Activated CD8-positive, alpha-beta memory T cell treated with anti-CD3 and anti-CD28 coated beads, Interleukin-2, amount 50 U/mL, for 24 hours (primary cell): Measurements from ENCODE around the gene SPACA6.

Experiments used
- DNase-seq: peaks from one replicate; pipeline ENCODE4 v3.0.0-alpha.2; 2020; ENCODE audit errors: extremely low read depth

Gene SPACA6

DNA sequence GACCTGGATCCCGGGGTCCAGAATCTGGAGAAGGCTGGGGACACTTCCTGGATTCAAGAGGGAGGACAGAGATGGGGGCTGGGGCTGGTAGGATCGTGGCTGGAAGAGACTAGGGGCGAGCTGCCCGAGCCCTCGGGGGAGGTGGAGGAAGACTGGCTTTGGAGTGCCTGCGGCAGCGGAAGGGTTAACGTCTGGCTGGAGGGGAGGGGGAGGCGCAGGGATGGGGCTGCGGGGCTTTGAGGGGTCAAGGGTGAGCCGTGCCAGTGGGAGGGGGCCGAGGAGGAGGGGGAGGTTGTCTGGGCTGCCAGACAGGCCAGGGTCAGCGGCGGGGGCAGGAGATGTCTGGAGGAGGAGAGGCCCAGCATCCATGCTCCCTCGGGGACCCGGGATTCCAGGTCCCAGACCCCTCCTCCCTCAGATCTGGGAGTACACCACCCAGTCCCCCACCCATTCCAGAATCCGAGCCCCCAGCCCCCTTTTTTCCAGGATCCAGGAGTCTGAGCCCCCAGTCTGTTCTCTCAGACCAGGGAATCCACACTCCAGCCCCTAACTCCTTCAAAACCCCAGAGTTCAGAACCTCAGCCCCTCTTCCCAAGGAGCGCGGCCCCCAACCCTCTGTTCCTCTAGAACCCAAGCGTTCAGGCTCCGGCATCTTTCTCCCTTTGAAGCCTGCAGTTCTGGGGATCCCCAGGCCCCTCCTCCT lies 3.2 kb upstream of the SPACA6 start:
- DNase-seq = no peak

GRCh38 chr19:51690454-51691073 lies 2.6 kb upstream of the SPACA6 start:
- DNase-seq = no peak

GRCh38 chr19:51691074-51691583 lies 2.0 kb upstream of the SPACA6 start:
- no peak for DNase-seq

DNA sequence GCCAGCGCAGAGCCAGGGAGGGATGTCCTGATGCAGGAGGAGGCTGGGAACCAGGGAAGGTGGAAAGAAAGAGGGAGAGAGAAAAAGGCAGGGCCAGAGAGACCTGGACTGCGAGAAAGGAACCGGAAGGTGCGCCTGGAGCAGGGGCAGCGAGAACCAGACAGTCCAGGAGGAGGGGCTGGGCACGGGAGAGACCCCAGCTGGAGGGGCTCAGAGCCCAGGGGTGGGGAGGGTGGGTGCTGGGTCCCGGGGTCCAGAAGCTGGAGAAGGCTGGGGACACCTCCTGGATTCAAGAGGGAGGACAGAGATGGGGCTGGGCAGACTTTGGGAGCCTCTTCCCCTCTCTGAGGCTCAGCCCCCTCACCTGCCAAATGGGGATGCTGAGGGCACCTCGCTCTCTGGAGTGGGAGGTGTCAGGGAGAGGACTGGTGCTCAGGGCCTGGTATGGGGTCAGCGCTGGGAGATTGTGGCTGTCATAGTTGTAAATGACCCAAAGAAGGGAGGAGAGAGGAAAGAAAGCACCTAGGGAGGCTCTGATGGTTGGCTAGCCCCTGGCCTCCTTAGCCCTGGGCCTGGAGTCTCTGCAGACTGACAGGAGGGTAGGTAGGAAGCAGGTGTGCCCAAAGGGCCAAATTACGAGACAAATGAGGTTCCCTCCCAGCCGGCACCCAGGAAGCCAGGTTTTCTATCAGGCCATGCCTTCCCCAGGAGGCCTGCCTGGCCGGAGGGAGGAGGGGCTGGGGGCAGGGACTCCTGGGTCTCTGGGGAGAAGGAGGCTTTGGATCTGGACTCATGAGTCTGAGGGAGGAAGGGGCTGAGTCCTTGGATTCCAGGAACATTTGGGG lies 1.3 kb upstream of the SPACA6 start:
- no peak for DNase-seq

- DNase-seq = no peak
Observed at GRCh38 chr19:51692468-51692867, 662 bp upstream of the SPACA6 start.

DNA sequence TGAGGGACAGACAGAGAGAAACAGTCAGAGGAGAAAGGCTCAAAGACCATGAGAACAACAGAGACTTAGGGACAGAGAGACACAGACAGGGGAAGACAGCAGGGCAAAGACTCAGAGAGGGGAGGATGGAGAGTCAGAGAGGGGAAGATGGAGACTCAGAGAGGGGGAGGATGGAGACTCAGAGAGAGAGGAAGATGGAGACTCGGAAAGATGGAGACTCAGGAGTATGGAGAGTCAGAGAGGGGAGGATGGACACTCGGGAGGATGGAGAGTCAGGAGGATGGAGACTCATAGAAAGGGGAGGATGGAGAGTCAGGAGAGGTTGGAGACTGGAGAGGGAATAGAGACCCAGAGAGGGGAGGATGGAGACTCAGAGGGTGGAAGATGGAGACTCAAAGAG lies 689 bp downstream of the SPACA6 start:
- no peak for DNase-seq

GRCh38 chr19:51694318-51695085 lies 1.4 kb downstream of the SPACA6 start:
- DNase-seq = no peak

DNA sequence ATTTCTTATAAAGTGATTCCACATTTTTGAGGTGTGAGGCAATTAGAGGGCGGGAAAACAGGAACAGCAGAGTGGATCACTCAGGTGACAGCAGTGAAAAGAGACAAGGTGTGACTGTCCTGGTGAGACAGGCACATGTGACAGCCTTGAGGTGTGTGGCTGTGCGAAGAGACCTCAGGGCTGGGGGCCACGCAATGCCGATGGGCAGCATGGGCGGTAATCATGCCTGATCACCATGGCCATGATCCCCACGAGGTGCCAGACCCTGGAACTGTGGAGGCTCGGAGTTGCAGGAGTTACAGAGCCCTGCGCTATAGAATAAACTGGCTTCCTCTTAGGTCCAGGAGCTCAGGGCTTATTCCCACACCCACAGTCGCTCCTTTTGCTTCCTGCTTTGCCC lies 2.0 kb downstream of the SPACA6 start:
- DNase-seq = no peak

- no peak for DNase-seq
Observed at GRCh38 chr19:51695702-51696315, 2.7 kb downstream of the SPACA6 start.

- DNase-seq = no peak
Observed at GRCh38 chr19:51696606-51697005, 3.5 kb downstream of the SPACA6 start.

DNA sequence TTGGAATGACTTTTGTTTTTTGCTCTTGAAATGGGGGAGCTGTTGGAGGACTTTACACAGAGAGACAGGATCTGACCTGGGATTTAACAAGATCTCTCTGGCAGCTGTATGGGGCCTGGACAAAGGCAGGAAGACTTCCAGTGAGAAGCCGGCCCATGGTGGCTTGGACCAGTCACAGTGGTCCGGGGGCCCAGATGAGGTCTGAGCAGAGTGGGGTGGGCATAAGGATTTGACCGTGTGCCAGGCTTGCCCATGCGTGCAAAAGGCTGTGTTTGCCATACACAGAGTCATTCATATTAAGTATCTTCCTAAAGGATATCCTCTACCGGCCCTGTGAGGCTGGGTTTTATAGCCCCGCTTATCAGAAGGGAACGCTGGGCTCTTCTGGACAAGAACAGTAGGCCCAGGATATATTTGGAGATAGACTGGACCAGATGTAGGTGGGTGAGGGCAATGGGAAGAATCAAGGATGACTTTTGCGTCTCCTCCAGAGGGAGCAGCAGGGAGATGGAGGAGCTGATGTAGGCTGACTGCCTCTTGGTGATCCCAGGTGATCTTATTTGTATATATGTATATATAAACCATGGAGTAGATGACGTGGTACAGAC lies 4.1 kb downstream of the SPACA6 start:
- DNase-seq = no peak

DNA sequence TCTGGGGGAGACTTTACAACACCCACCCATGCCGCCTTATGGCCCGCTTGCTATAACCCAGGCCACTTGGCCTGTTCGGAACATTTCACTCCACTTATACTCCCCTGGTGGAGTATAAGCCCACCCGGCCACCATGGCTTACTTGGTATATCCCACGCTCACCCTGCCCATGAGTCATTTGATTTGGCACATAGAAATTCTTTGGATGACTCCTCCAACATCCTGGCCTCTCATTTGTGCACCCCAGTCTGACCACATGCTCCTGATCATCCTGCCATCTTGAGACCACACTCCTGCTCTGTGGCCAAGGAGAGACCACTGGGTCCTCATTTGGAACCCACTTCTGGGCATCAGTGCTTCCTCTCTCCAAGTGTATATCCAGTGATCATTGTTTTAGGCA lies 5.2 kb downstream of the SPACA6 start:
- no peak for DNase-seq

DNA sequence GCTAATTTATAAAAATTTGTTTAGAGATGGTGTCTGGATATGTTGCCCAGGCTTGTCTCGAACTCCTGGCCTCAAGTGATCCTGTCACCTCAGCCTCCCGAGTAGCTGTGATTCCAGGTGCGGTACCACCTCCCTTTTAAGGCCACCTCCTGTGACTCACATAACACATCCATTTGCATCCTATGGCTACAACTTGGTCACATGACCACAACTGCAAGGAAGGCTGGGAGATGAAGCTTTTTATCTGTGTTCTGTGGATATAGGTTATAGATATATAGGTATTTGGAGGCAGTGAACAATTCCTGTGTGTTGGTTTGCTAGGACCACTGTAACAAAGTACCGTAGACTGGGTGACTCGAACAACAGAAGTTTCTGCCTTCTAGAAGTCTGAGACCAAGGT lies 6.0 kb downstream of the SPACA6 start:
- DNase-seq = no peak

- DNase-seq = no peak
Observed at GRCh38 chr19:51701468-51702100, 8.5 kb downstream of the SPACA6 start.

- DNase-seq = no peak
Observed at GRCh38 chr19:51702103-51702824, 9.1 kb downstream of the SPACA6 start.

GRCh38 chr19:51702825-51703574 lies 9.9 kb downstream of the SPACA6 start:
- no peak for DNase-seq

- peak; percentile 90 for DNase-seq
Observed at GRCh38 chr19:51703575-51704515, 10.7 kb downstream of the SPACA6 start.

DNA sequence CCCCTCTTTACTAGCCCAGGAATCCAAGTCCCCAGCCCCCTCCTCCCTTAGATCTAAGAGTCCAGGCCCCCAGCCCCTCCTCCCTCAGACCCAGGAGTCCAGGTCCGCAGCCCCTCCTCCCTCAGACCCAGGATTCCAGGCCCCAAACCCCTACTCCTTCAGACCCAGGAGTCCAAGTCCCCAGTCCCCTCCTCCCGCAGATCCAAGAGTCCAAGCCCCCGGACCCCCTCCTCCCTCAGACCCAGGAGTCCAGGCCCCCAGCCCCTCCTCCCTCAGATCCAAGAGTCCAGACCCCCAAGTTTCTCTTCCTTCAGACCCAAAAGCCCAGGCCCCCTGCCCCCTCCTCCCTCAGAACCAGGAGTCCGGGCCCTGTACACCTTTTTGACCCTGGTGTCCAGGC lies 11.5 kb downstream of the SPACA6 start:
- DNase-seq = no peak
